GM12878 (cell line): ENCODE measurements around the gene ITPRIPL1. TPM values are rescaled to one million over a fixed set of nuclear protein-coding genes. Genes with fewer than 3 reads are reported as not detected.

Source experiments
- ATAC-seq: fragments of 200-7000 bp; cut with Tn5 transposase; 3 replicates; pipeline ENCODE4 v1.9.1; 2020; ENCODE audit warnings: mild to moderate bottlenecking, moderate library complexity
- BruUV-seq: library from RNA; stranded (reverse); fragments of 400-500 nt; replicated peaks from 2 replicates; lab custom pipeline; 2021; lab: Mats Ljungman, UMichigan
- CTCF ChIA-PET: fragments of 300-600 bp; sonication (Branson Sonifier 250); formaldehyde crosslinking; extraction: SDS; loops from one replicate; lab custom pipeline; 2021; ENCODE audit warnings: inconsistent platforms; lab: Yijun Ruan, JAX
- POLR2A ChIA-PET: fragments of 350-600 bp; formaldehyde crosslinking; extraction: SDS; loops from one replicate; lab custom pipeline; 2021; ENCODE audit warnings: inconsistent platforms; lab: Charles Lee
- RAD21 ChIA-PET: fragments of 300-600 bp; sonication (Branson Sonifier 250); formaldehyde crosslinking; loops from one replicate; lab custom pipeline; 2023; ENCODE audit warnings: antibody characterized with exemption; ENCODE audit not compliant: unreplicated experiment; lab: Charles Lee
- SMC1A ChIA-PET: fragments of 300-600 bp; sonication (Branson Sonifier 250); formaldehyde crosslinking; loops from one replicate; lab custom pipeline; 2023; ENCODE audit not compliant: unreplicated experiment, uncharacterized antibody; lab: Charles Lee
- DNase-seq: peaks from one replicate; pipeline ENCODE4 v3.0.0-alpha.2; 2011; ENCODE audit warnings: low read depth, low spot score
- FAIRE-seq: peaks from 3 replicates; lab custom pipeline; 2011; peaks lifted over from hg19 to GRCh38; lab: Jason Lieb, UNC
- H2AFZ ChIP-seq: 2 replicates; pipeline ENCODE4 v1.6.0; 2011; ENCODE audit warnings: low read depth, low read length, control low read depth; ENCODE audit not compliant: control insufficient read depth
- H3K27ac ChIP-seq: 2 replicates; pipeline ENCODE4 v1.5.1; 2011; ENCODE audit warnings: control low read depth; ENCODE audit not compliant: control insufficient read depth, insufficient read depth
- H3K27me3 ChIP-seq, 2 experiments: replicated peaks in 1 of 2; 2 replicates each; pipeline versions ENCODE4 v1.6.0 to v1.6.1; 2011; ENCODE audit warnings: low read length in 1 of 2; ENCODE audit not compliant: control insufficient read depth in 2 of 2, insufficient read depth in 2 of 2
- H3K36me3 ChIP-seq, 2 experiments: 2 replicates each; pipeline ENCODE4 v1.5.1; 2011; ENCODE audit warnings: low read length in 1 of 2; ENCODE audit not compliant: control insufficient read depth in 2 of 2, insufficient read depth in 2 of 2
- H3K4me1 ChIP-seq: 2 replicates; pipeline ENCODE4 v1.6.1; 2011; ENCODE audit warnings: mild to moderate bottlenecking, low read length, moderate library complexity, mixed read lengths; ENCODE audit not compliant: control insufficient read depth, insufficient read depth
- H3K4me2 ChIP-seq: 2 replicates; pipeline ENCODE4 v1.6.0; 2011; ENCODE audit warnings: control low read depth; ENCODE audit not compliant: control insufficient read depth, insufficient read depth
- H3K4me3 ChIP-seq: fragments of 200-600 bp; sonication (generic); 2 replicates; pipeline ENCODE4 v1.5.1; 2016
- H3K79me2 ChIP-seq: 2 replicates; pipeline ENCODE4 v1.6.0; 2011; ENCODE audit warnings: low read length; ENCODE audit not compliant: control insufficient read depth, insufficient read depth
- H3K9ac ChIP-seq: 2 replicates; pipeline ENCODE4 v1.8.0; 2011; ENCODE audit warnings: low read length, control low read depth, mixed read lengths; ENCODE audit not compliant: control insufficient read depth, insufficient read depth
- H3K9me3 ChIP-seq: replicated peaks from 3 replicates; pipeline ENCODE4 v1.5.1; 2011; ENCODE audit warnings: mild to moderate bottlenecking, low read length; ENCODE audit not compliant: control insufficient read depth, insufficient read depth
- H4K20me1 ChIP-seq: 2 replicates; pipeline ENCODE4 v1.6.0; 2011; ENCODE audit not compliant: control insufficient read depth, insufficient read depth
- CTCF ChIP-seq, 3 experiments: IDR thresholded peaks in 2 of 3; conservative IDR thresholded peaks in 1 of 3; 2 replicates each; pipeline ENCODE4 v1.5.1; 2011; ENCODE audit warnings: low read depth in 3 of 3, low read length in 3 of 3, mild to moderate bottlenecking in 3 of 3, control low read depth in 2 of 3, moderate library complexity in 2 of 3, inconsistent platforms in 1 of 3, mixed read lengths in 1 of 3; ENCODE audit not compliant: control insufficient read depth in 2 of 3, insufficient read depth in 1 of 3; ENCODE audit errors: extremely low read depth in 1 of 3
- CUX1 ChIP-seq: IDR thresholded peaks from 2 replicates; pipeline ENCODE4 v1.6.1; 2012; ENCODE audit warnings: improper control_type of control experiment, low read depth, low read length; ENCODE audit not compliant: insufficient replicate concordance
- EED ChIP-seq: sonication (generic); IDR thresholded peaks from 2 replicates; pipeline ENCODE4 v1.6.1; 2016; ENCODE audit warnings: antibody characterized with exemption, low read depth
- ESRRA ChIP-seq: IDR thresholded peaks from 2 replicates; pipeline ENCODE4 v1.6.1; 2012; ENCODE audit warnings: mild to moderate bottlenecking, low read length, improper control_type of control experiment
- GABPA ChIP-seq: IDR thresholded peaks from 2 replicates; pipeline ENCODE4 v1.6.1; 2014; ENCODE audit warnings: antibody characterized with exemption, low read depth, mild to moderate bottlenecking, inconsistent platforms
- IRF4 ChIP-seq: IDR thresholded peaks from 2 replicates; pipeline ENCODE4 v1.6.1; 2011; ENCODE audit warnings: low read depth, low read length
- JUNB ChIP-seq: IDR thresholded peaks from 2 replicates; pipeline ENCODE4 v1.6.1; 2016; ENCODE audit warnings: antibody characterized with exemption, mild to moderate bottlenecking
- PAX5 ChIP-seq: IDR thresholded peaks from 2 replicates; pipeline ENCODE4 v1.6.1; 2011; ENCODE audit warnings: low read depth, low read length, borderline replicate concordance
- POLR2A ChIP-seq: IDR thresholded peaks from 2 replicates; pipeline ENCODE4 v1.6.1; 2011; ENCODE audit warnings: low read depth, mild to moderate bottlenecking, low read length
- POU2F2 ChIP-seq: IDR thresholded peaks from 3 replicates; pipeline ENCODE4 v1.6.1; 2011; ENCODE audit warnings: low read depth, mild to moderate bottlenecking, low read length, borderline replicate concordance
- RCOR1 ChIP-seq: conservative IDR thresholded peaks from 2 replicates; pipeline ENCODE4 v1.6.1; 2012; ENCODE audit warnings: low read depth, low read length, improper control_type of control experiment
- SRF ChIP-seq, 2 experiments: IDR thresholded peaks; 2 replicates each; pipeline ENCODE4 v1.6.1; 2011; ENCODE audit warnings: low read depth in 2 of 2, low read length in 2 of 2, mild to moderate bottlenecking in 1 of 2, moderate library complexity in 1 of 2
- TCF12 ChIP-seq: IDR thresholded peaks from 2 replicates; pipeline ENCODE4 v1.6.1; 2011; ENCODE audit warnings: low read depth, mild to moderate bottlenecking, low read length
- WRNIP1 ChIP-seq: IDR thresholded peaks from 2 replicates; pipeline ENCODE4 v1.6.1; 2011; ENCODE audit warnings: low read depth, low read length, improper control_type of control experiment, borderline replicate concordance
- ZZZ3 ChIP-seq: IDR thresholded peaks from 2 replicates; pipeline ENCODE4 v1.6.1; 2011; ENCODE audit warnings: low read depth; ENCODE audit not compliant: control insufficient read depth, insufficient read length
- WGBS: methylation state at CpG from one replicate; pipeline ENCODE4 v1.1.6; 2016; ENCODE audit warnings: low lambda C conversion rate; ENCODE audit not compliant: insufficient replicate concordance, insufficient coverage; ENCODE audit errors: missing lambda C conversion rate; 5-methylcytosine and 5-hydroxymethylcytosine counted together
- in situ Hi-C: fragments of 300-500 bp; cut with MboI; formaldehyde crosslinking; loops from 9 replicates; pipeline ENCODE4 v1.14.3; 2018; ENCODE audit warnings: mixed read lengths
- intact Hi-C: fragments of 100-400 bp; cut with micrococcal nuclease; formaldehyde crosslinking; loops from one replicate; pipeline ENCODE4 v1.14.2; 2022; ENCODE audit not compliant: unreplicated experiment
- polyA plus RNA-seq, 11 experiments: library from polyadenylated mRNA; depleted of rRNA in 4 of 11; unstranded in 6 of 11; stranded (reverse) in 5 of 11; fragments of >200 nt; fragmentation: Nextera tagmentation in 4 of 11; fragmentation: Illumina TruSeq in 1 of 11; extraction: Ambion mirVana in 4 of 11; extraction: Trizol in 1 of 11; gene quantifications; 1 replicate in 1 of 11; 2 replicates in 10 of 11; pipeline versions ENCODE4 v1.2.1 to v1.2.3, GENCODE V29; 2011 to 2016; ENCODE audit warnings: inconsistent platforms in 2 of 11, missing spikeins in 2 of 11, low read depth in 1 of 11
- total RNA-seq, 4 experiments: library from RNA; depleted of rRNA in 3 of 4; stranded (reverse); fragments of >200 nt in 3 of 4; fragmentation: Illumina TruSeq in 1 of 4; extraction: Trizol in 1 of 4; gene quantifications; 2 replicates each; pipeline versions ENCODE4 v1.2.1 to v1.2.3, GENCODE V29; 2013 to 2021

The ITPRIPL1 gene
- total and polyA plus RNA-seq, 10 of the 15 experiments (the other 5 are each of a cell fraction or from before 2014, with no cell fraction given) = 4.9 to 28.7 (median 14.3) TPM

- TF ChIP-seq CTCF (IDR thresholded peaks at IDR 0.05 in 2 of 3, conservative IDR thresholded peaks at IDR 0.05 in 1 of 3; ENCODE audit: control insufficient read depth in 2 of 3, extremely low read depth in 1 of 3, insufficient read depth in 1 of 3, low read depth in 3 of 3, low read length in 3 of 3) (no peak), JUNB (no peak), TCF12 (no peak), ZZZ3 (no peak), WRNIP1 (no peak), RCOR1 (no peak), GABPA (no peak), POLR2A (no peak), IRF4 (no peak), SRF (IDR thresholded peaks at IDR 0.05; ENCODE audit: low read depth in 2 of 2, low read length in 2 of 2) (no peak), ESRRA (no peak)
These were observed 22.3 kb downstream of the ITPRIPL1 start (continued) for GRCh38 chr2:96347395-96347794.

DNA sequence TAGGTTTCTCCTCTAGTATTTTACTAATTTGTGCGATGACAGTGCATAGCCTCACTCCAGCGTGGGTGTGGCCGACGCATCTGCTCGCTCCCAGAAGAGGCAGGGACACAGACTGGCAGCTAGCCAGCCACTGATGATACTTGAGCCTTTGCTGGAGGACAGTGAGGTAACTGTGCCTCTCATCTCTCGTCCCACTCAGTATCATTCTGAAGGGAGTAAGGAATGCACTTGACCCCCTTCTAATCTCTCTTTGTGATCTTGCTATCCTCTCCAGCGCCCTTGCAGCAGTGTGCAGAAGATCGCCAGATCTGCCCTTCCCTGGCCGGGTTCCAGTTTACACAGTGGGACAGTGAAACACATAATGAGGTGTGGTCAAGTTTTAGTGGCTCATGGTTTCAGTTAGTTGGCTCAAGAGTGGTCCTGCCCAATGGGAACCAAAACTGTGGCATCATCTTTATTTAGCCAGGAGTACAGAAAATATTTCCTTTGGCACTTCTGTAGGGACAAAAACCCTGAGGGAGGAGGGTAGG, 28.0 kb downstream of the ITPRIPL1 start:
- DNase-seq (no peak), ATAC-seq (no peak), FAIRE-seq (no peak)
- Histone ChIP-seq H3K4me3 (no peak overlapping the region), H3K9me3 (no peaks in the 10 kb centered on the region), H4K20me1 (no peaks in the 10 kb centered on the region), H3K9ac (no peak overlapping the region), H3K4me2 (no peak overlapping the region), H2AFZ (no peak overlapping the region), H3K27me3 (no peaks in the 10 kb centered on the region), H3K36me3 (peaks cover 28 to 45% of the 10 kb centered on the region in 2 experiments), H3K27ac (no peak overlapping the region), H3K4me1 (no peaks in the 10 kb centered on the region), H3K79me2 (no peaks in the 10 kb centered on the region)
- in situ Hi-C loops (no loop called here), intact Hi-C loops (no loop called here)
- ChIA-PET POLR2A (no interaction called here), SMC1A (interaction anchor here (0.7 kb wide), 1 partner anchor 13 kb away, joined by 3 read pairs; no protein-coding TSS in a partner anchor), RAD21 (no interaction called here), CTCF (no interaction called here)
- BruUV-seq = no TSS peak
- WGBS = 94% methylated on average over 9 of the region's 9 CpGs
- TF ChIP-seq EED (no peak), POLR2A (no peak), PAX5 (no peak), POU2F2 (no peak), CUX1 (no peak)
